K562 (cell line): Measurements from ENCODE around the gene ERICH6B. TPM values are rescaled to one million over a fixed set of nuclear protein-coding genes. Genes with fewer than 3 reads are reported as not detected.

ENCODE experiments used
- ATAC-seq: fragments of 200-7000 bp; cut with Tn5 transposase; 3 replicates; pipeline ENCODE4 v1.9.1; 2020; ENCODE audit warnings: moderate library complexity
- BruUV-seq: library from RNA; stranded (reverse); fragments of 400-500 nt; replicated peaks from 2 replicates; lab custom pipeline; 2021; lab: Mats Ljungman, UMichigan
- CTCF ChIA-PET: fragments of 300-600 bp; formaldehyde crosslinking; extraction: SDS; loops from one replicate; lab custom pipeline; 2021; ENCODE audit warnings: low intra/inter-chr PET ratio; lab: Yijun Ruan, JAX
- POLR2A ChIA-PET: fragments of 300-600, 350-650 bp; sonication (Branson Sonifier 250); formaldehyde crosslinking; extraction: SDS; loops from one replicate; lab custom pipeline; 2021; ENCODE audit warnings: antibody characterized with exemption, inconsistent platforms; lab: Yijun Ruan, JAX
- DNase-seq, 4 experiments: peaks; one replicate each; pipeline versions ENCODE4 v3.0.0 to v3.0.0-alpha.2; 2011 to 2018; ENCODE audit warnings: low spot score in 3 of 4, mixed read lengths in 3 of 4; ENCODE audit errors: extremely low read depth in 1 of 4
- FAIRE-seq: peaks from 2 replicates; lab custom pipeline; 2011; peaks lifted over from hg19 to GRCh38; lab: Jason Lieb, UNC
- H2AFZ ChIP-seq: 2 replicates; pipeline ENCODE4 v1.6.0; 2011; ENCODE audit warnings: low read depth, low read length, control low read depth, inconsistent platforms
- H3K27ac ChIP-seq: fragments of 200-600 bp; 3 replicates; pipeline ENCODE4 v1.8.0; 2011; ENCODE audit warnings: low read depth, mild to moderate bottlenecking, control low read depth, inconsistent platforms, low read length, moderate library complexity, mixed read lengths; ENCODE audit errors: extremely low read depth
- H3K27me3 ChIP-seq, 2 experiments: fragments of 300-600 bp in 1 of 2; 2 replicates in 1 of 2; 3 replicates in 1 of 2; pipeline versions ENCODE4 v1.6.0 to v1.8.0; 2011; ENCODE audit warnings: inconsistent platforms in 2 of 2, low read length in 2 of 2, mild to moderate bottlenecking in 1 of 2, mixed read lengths in 1 of 2, moderate library complexity in 1 of 2; ENCODE audit not compliant: control insufficient read depth in 2 of 2, insufficient read depth in 2 of 2
- H3K36me3 ChIP-seq: fragments of 300-600 bp; 3 replicates; pipeline ENCODE4 v1.8.0; 2011; ENCODE audit warnings: mild to moderate bottlenecking, low read length, inconsistent platforms; ENCODE audit not compliant: control insufficient read depth, insufficient read depth
- H3K4me1 ChIP-seq, 2 experiments: fragments of 200-600 bp in 1 of 2; replicated peaks in 1 of 2; 2 replicates in 1 of 2; 3 replicates in 1 of 2; pipeline versions ENCODE4 v1.5.1 to v1.8.0; 2011; ENCODE audit warnings: inconsistent platforms in 2 of 2, low read length in 2 of 2, mild to moderate bottlenecking in 1 of 2, mixed read lengths in 1 of 2, moderate library complexity in 1 of 2; ENCODE audit not compliant: control insufficient read depth in 2 of 2, insufficient read depth in 2 of 2
- H3K4me2 ChIP-seq: 2 replicates; pipeline ENCODE4 v1.6.1; 2011; ENCODE audit warnings: low read length, control low read depth, inconsistent platforms, mixed read lengths; ENCODE audit not compliant: insufficient read depth
- H3K4me3 ChIP-seq: fragments of 200-600 bp; sonication (generic), shearing (Covaris generic); 2 replicates; pipeline ENCODE4 v1.5.1; 2016; ENCODE audit warnings: control low read depth, inconsistent platforms
- H3K79me2 ChIP-seq: fragments of 200-600 bp; 3 replicates; pipeline ENCODE4 v1.8.0; 2011; ENCODE audit warnings: low read length, inconsistent platforms; ENCODE audit not compliant: control insufficient read depth, insufficient read depth
- H3K9ac ChIP-seq, 2 experiments: 2 replicates each; pipeline versions ENCODE4 v1.6.0 to v1.6.1; 2011; ENCODE audit warnings: low read depth in 2 of 2, low read length in 2 of 2, control low read depth in 1 of 2, inconsistent platforms in 1 of 2, mild to moderate bottlenecking in 1 of 2, mixed read lengths in 1 of 2; ENCODE audit not compliant: insufficient read depth in 1 of 2
- H3K9me1 ChIP-seq: one replicate; pipeline ENCODE4 v1.6.0; 2011; ENCODE audit warnings: inconsistent platforms, mild to moderate bottlenecking, low read length, moderate library complexity; ENCODE audit not compliant: control insufficient read depth, insufficient read depth
- H3K9me3 ChIP-seq: replicated peaks from 2 replicates; pipeline ENCODE4 v1.5.1; 2011; ENCODE audit warnings: low read depth, low read length, inconsistent platforms; ENCODE audit not compliant: control insufficient read depth, insufficient read depth
- H4K20me1 ChIP-seq: replicated peaks from 2 replicates; pipeline ENCODE4 v1.6.1; 2011; ENCODE audit warnings: low read length, inconsistent platforms, mixed read lengths; ENCODE audit not compliant: control insufficient read depth, insufficient read depth
- CCAR2 ChIP-seq: fragments of 200-400 bp; formaldehyde crosslinking; IDR thresholded peaks from 2 replicates; pipeline ENCODE4 v1.6.1; 2017; ENCODE audit warnings: mild to moderate bottlenecking, low read depth, low read length
- ELF4 ChIP-seq: fragments of 450-650 bp; formaldehyde crosslinking; IDR thresholded peaks from 2 replicates; pipeline ENCODE4 v1.4.0; 2022; ENCODE audit warnings: missing genetic modification characterization
- HNRNPLL ChIP-seq: fragments of 200-400 bp; formaldehyde crosslinking; IDR thresholded peaks from 2 replicates; pipeline ENCODE4 v1.6.1; 2017; ENCODE audit warnings: low read length, low read depth, mild to moderate bottlenecking; ENCODE audit not compliant: poor library complexity, severe bottlenecking
- NR0B1 ChIP-seq: fragments of 450-650 bp; IDR thresholded peaks from one replicate; pipeline ENCODE4 v1.6.1; 2018; ENCODE audit warnings: mild to moderate bottlenecking, moderate library complexity; ENCODE audit not compliant: partially characterized antibody
- PML ChIP-seq: IDR thresholded peaks from 2 replicates; pipeline ENCODE4 v1.6.1; 2012; ENCODE audit warnings: low read length, inconsistent platforms
- POLR2A ChIP-seq: fragments of 450-650 bp; conservative IDR thresholded peaks from 2 replicates; pipeline ENCODE4 v1.6.1; 2016
- PRDM10 ChIP-seq: fragments of 450-650 bp; IDR thresholded peaks from 2 replicates; pipeline ENCODE4 v1.6.1; 2018; ENCODE audit not compliant: partially characterized antibody
- RNF2 ChIP-seq: sonication (generic); IDR thresholded peaks from 2 replicates; pipeline ENCODE4 v1.6.1; 2016
- STAG1 ChIP-seq: sonication (generic); formaldehyde crosslinking; IDR thresholded peaks from 2 replicates; pipeline ENCODE4 v1.5.0; 2020; ENCODE audit warnings: missing genetic modification reagents, borderline replicate concordance
- TARDBP ChIP-seq: fragments of 450-650 bp; IDR thresholded peaks from 2 replicates; pipeline ENCODE4 v1.6.1; 2016
- TBL1XR1 ChIP-seq, 2 experiments: IDR thresholded peaks; 2 replicates each; pipeline ENCODE4 v1.6.1; 2012; ENCODE audit warnings: improper control_type of control experiment in 2 of 2, low read length in 2 of 2, mild to moderate bottlenecking in 1 of 2
- ZBTB12 ChIP-seq: fragments of 250-450 bp; sonication (Bioruptor Pico); IDR thresholded peaks from 2 replicates; pipeline ENCODE4 v1.4.0; 2020
- ZNF253 ChIP-seq: fragments of 250-450 bp; sonication (Bioruptor Pico); conservative IDR thresholded peaks from 2 replicates; pipeline ENCODE4 v1.6.1; 2021; ENCODE audit warnings: mild to moderate bottlenecking
- ZNF354B ChIP-seq: fragments of 250-450 bp; sonication (Bioruptor Pico); IDR thresholded peaks from 2 replicates; pipeline ENCODE4 v1.4.0; 2020
- ZNF696 ChIP-seq: fragments of 250-450 bp; sonication (Bioruptor Pico); conservative IDR thresholded peaks from 2 replicates; pipeline ENCODE4 v1.4.0; 2020; ENCODE audit warnings: mild to moderate bottlenecking, moderate library complexity
- ZNF780A ChIP-seq: fragments of 250-450 bp; sonication (Bioruptor Pico); IDR thresholded peaks from 2 replicates; pipeline ENCODE4 v1.5.0; 2021; ENCODE audit warnings: mild to moderate bottlenecking
- WGBS: fragments of 100-300 bp; shearing (Covaris generic); methylation state at CpG from one replicate; pipeline ENCODE4 v1.1.6; 2016; ENCODE audit warnings: low coverage, mixed read lengths; ENCODE audit not compliant: insufficient coverage; ENCODE audit errors: missing lambda C conversion rate; 5-methylcytosine and 5-hydroxymethylcytosine counted together
- in situ Hi-C: fragments of 300-500 bp; cut with MboI; formaldehyde crosslinking; loops from 4 replicates; pipeline ENCODE4 v1.15.0; 2018; ENCODE audit warnings: inconsistent platforms, mixed read lengths
- intact Hi-C: fragments of 100-400 bp; cut with micrococcal nuclease; formaldehyde crosslinking; loops from 2 replicates; pipeline ENCODE4 v1.14.2; 2022
- polyA plus RNA-seq, 8 experiments: library from polyadenylated mRNA; depleted of rRNA in 4 of 8; stranded (reverse) in 5 of 8; unstranded in 3 of 8; fragments of >200 nt; fragmentation: Nextera tagmentation in 2 of 8; fragmentation: Illumina TruSeq in 1 of 8; extraction: Ambion mirVana in 2 of 8; extraction: Trizol in 1 of 8; gene quantifications; 2 replicates each; pipeline versions ENCODE4 v1.2.1 to v1.2.3, GENCODE V29; 2011 to 2014; ENCODE audit warnings: inconsistent platforms in 1 of 8, missing spikeins in 1 of 8
- total RNA-seq, 7 experiments: library from RNA; depleted of rRNA in 6 of 7; stranded (reverse); fragments of >200 nt in 6 of 7; fragmentation: Illumina TruSeq in 2 of 7; extraction: Trizol in 2 of 7; gene quantifications; 2 replicates each; pipeline versions ENCODE4 v1.2.1 to v1.2.3, GENCODE V29; 2011 to 2021; ENCODE audit warnings: low replicate concordance in 1 of 7

Gene ERICH6B
- total and polyA plus RNA-seq, 9 of the 15 experiments (the other 6 are each of a cell fraction or from before 2014, with no cell fraction given), result not detected

GRCh38 chr13:45590066-45590465 lies 25.5 kb downstream of the ERICH6B start:
- WGBS, result 0% methylated on average over 4 of the region's 4 CpGs

GRCh38 chr13:45587897-45588296 lies 27.6 kb downstream of the ERICH6B start:
- BruUV-seq, result no TSS peak
- Histone ChIP-seq H3K36me3 (no peaks in the 10 kb centered on the region), H4K20me1 (no peaks in the 10 kb centered on the region), H3K9me3 (no peaks in the 10 kb centered on the region), H3K27ac (no peak overlapping the region), H3K9me1 (no peaks in the 10 kb centered on the region), H3K4me1 (no peaks in the 10 kb centered on the region), H3K27me3 (peaks cover 0 to 25% of the 10 kb centered on the region in 2 experiments; a peak in 3 of 5 replicates), H3K79me2 (no peaks in the 10 kb centered on the region), H2AFZ (no peak overlapping the region), H3K4me2 (no peak overlapping the region), H3K4me3 (no peak overlapping the region), H3K9ac (no peak overlapping the region)
- ChIA-PET CTCF (no interaction called here), POLR2A (no interaction called here)
- FAIRE-seq (no peak), DNase-seq (no peak), ATAC-seq (no peak)
- in situ Hi-C loops (no loop called here), intact Hi-C loops (no loop called here)
- WGBS, result 0% methylated on average over 1 of the region's 1 CpG
- TF ChIP-seq ZNF780A (CRISPR knock-in tag), result no peak
- TF ChIP-seq RNF2, result no peak
- TF ChIP-seq NR0B1, result no peak
- TF ChIP-seq PRDM10, result no peak
- TF ChIP-seq ZBTB12 (CRISPR knock-in tag), result no peak
- no peak for TF ChIP-seq CCAR2
- TF ChIP-seq TARDBP, result no peak

More at GRCh38 chr13:45590066-45590465, 25.5 kb downstream of the ERICH6B start:
- in situ Hi-C loops (no loop called here), intact Hi-C loops (no loop called here)
- no peak for ATAC-seq
- Histone ChIP-seq H3K4me2 (no peak overlapping the region), H3K9ac (no peak overlapping the region), H3K27me3 (peaks cover 0 to 19% of the 10 kb centered on the region in 2 experiments; a peak in 3 of 5 replicates), H3K27ac (no peak overlapping the region), H3K4me1 (no peaks in the 10 kb centered on the region), H3K79me2 (no peaks in the 10 kb centered on the region), H3K36me3 (no peaks in the 10 kb centered on the region), H3K4me3 (no peak overlapping the region), H3K9me1 (no peaks in the 10 kb centered on the region), H4K20me1 (no peaks in the 10 kb centered on the region), H2AFZ (no peak overlapping the region), H3K9me3 (no peaks in the 10 kb centered on the region)
- no peak for TF ChIP-seq POLR2A
- TF ChIP-seq HNRNPLL, result no peak
- no peak for TF ChIP-seq ZNF253 (CRISPR knock-in tag)
- TF ChIP-seq TBL1XR1 (IDR thresholded peaks at IDR 0.05; ENCODE audit: low read length in 2 of 2), result no peak
- TF ChIP-seq PML, result no peak
- no peak for TF ChIP-seq ZNF696 (CRISPR knock-in tag)
- TF ChIP-seq STAG1 (CRISPR knock-in tag), result no peak
- TF ChIP-seq ZNF354B (CRISPR knock-in tag), result no peak
- no peak for TF ChIP-seq ELF4 (CRISPR knock-in tag)
- ChIA-PET POLR2A (no interaction called here), CTCF (no interaction called here)
- no peak for FAIRE-seq
- no TSS peak for BruUV-seq
- DNase-seq, result no peak
